Tibial nerve (tissue), 4 donors: ENCODE measurements around the gene AGO3. TPM values are rescaled to one million over a fixed set of nuclear protein-coding genes. Genes with fewer than 3 reads are reported as not detected.

ENCODE experiments used
- DNase-seq, 2 donors: peaks; one replicate each; pipeline ENCODE4 v3.0.0-alpha.2; 2019; ENCODE audit warnings: low spot score in 2 of 2
- H3K27ac ChIP-seq, 4 donors: fragments of 200-600 bp; sonication (generic) in 3 of 4; one replicate each; pipeline ENCODE4 v1.5.1; 2017 to 2019; ENCODE audit warnings: mild to moderate bottlenecking in 1 of 4
- H3K27me3 ChIP-seq, 2 donors: fragments of 200-600 bp; sonication (generic) in 1 of 2; one replicate each; pipeline versions ENCODE4 v1.5.1 to v1.6.0; 2017 to 2019
- H3K36me3 ChIP-seq, 3 donors: fragments of 200-600 bp; sonication (generic); one replicate each; pipeline ENCODE4 v1.5.1; 2018 to 2019
- H3K4me1 ChIP-seq, 4 donors: fragments of 200-600 bp; sonication (generic) in 3 of 4; one replicate each; pipeline ENCODE4 v1.5.1; 2017 to 2019
- H3K4me3 ChIP-seq, 4 donors: fragments of 200-600 bp; sonication (generic) in 3 of 4; one replicate each; pipeline ENCODE4 v1.5.1; 2017 to 2019; ENCODE audit warnings: mild to moderate bottlenecking in 1 of 4, moderate library complexity in 1 of 4
- H3K9me3 ChIP-seq, 4 donors: fragments of 200-600 bp; sonication (generic) in 3 of 4; one replicate each; pipeline ENCODE4 v1.5.1; 2017 to 2019
- CTCF ChIP-seq, 5 experiments: fragments of 200-600 bp in 3 of 5; fragments of 450-650 bp in 2 of 5; sonication (generic) in 3 of 5; IDR thresholded peaks; one replicate each; pipeline ENCODE4 v1.5.1; 2016 to 2019; ENCODE audit warnings: antibody characterized with exemption in 5 of 5, mild to moderate bottlenecking in 3 of 5, moderate library complexity in 2 of 5
- EP300 ChIP-seq, 2 donors: sonication (generic); formaldehyde crosslinking; IDR thresholded peaks; one replicate each; pipeline ENCODE4 v1.6.1; 2017; ENCODE audit warnings: antibody characterized with exemption in 2 of 2, mild to moderate bottlenecking in 1 of 2
- POLR2A ChIP-seq, 2 donors: fragments of 450-650 bp; IDR thresholded peaks; one replicate each; pipeline ENCODE4 v1.6.1; 2017; ENCODE audit warnings: antibody characterized with exemption in 2 of 2, mild to moderate bottlenecking in 2 of 2, moderate library complexity in 2 of 2
- WGBS, 2 donors: methylation state at CpG; one replicate each; pipeline ENCODE4 v1.1.5; 2018; 5-methylcytosine and 5-hydroxymethylcytosine counted together
- total RNA-seq, 4 donors: library from RNA; depleted of rRNA; stranded (reverse); fragments of >200 nt; gene quantifications; one replicate each; pipeline ENCODE4 v1.1.0, GENCODE V29; 2016

The AGO3 gene
- total RNA-seq, 4 donors from 2014 or later = 16.2 to 31.8 (median 27.7) TPM

- Histone ChIP-seq H3K4me1 (peaks cover 0 to 65% (median 4%) of the 10 kb centered on the region in 4 donors), H3K27me3 (no peaks in the 10 kb centered on the region), H3K36me3 (peaks cover 5 to 54% (median 26%) of the 10 kb centered on the region in 3 donors), H3K27ac (peak overlapping the region in 2 of 4 donors; percentile 28 to 66), H3K4me3 (no peak overlapping the region), H3K9me3 (no peaks in the 10 kb centered on the region)
- DNase-seq = no peak
- TF ChIP-seq CTCF (IDR thresholded peaks at IDR 0.05) = peak in 1 of 5 experiments; percentile 12
- no peak for TF ChIP-seq POLR2A (IDR thresholded peaks at IDR 0.05)
- no peak for TF ChIP-seq EP300 (IDR thresholded peaks at IDR 0.05)
- WGBS, 2 donors = 52 to 66% methylated on average over 16 of the region's 16 CpGs
Observed at GRCh38 chr1:36096500-36097432, 165.9 kb downstream of the AGO3 start.

GRCh38 chr1:36097693-36098585 is 167.0 kb downstream of the AGO3 start:
- Histone ChIP-seq H3K36me3 (peaks cover 3 to 42% (median 16%) of the 10 kb centered on the region in 3 donors), H3K4me3 (no peak overlapping the region), H3K27ac (peak overlapping the region in 1 of 4 donors; percentile 66), H3K27me3 (no peaks in the 10 kb centered on the region), H3K4me1 (peaks cover 0 to 63% (median 4%) of the 10 kb centered on the region in 4 donors), H3K9me3 (no peaks in the 10 kb centered on the region)
- TF ChIP-seq EP300 (IDR thresholded peaks at IDR 0.05) = no peak
- TF ChIP-seq POLR2A (IDR thresholded peaks at IDR 0.05) = no peak
- TF ChIP-seq CTCF (IDR thresholded peaks at IDR 0.05) = no peak
- 85 to 88% methylated on average over 25 to 27 of the region's 33 CpGs for WGBS, 2 donors
- no peak for DNase-seq

GRCh38 chr1:36098650-36099365 is 167.9 kb downstream of the AGO3 start:
- Histone ChIP-seq H3K27me3 (no peaks in the 10 kb centered on the region), H3K4me3 (no peak overlapping the region), H3K27ac (peak overlapping the region in 1 of 4 donors; percentile 66), H3K4me1 (peaks cover 0 to 55% (median 4%) of the 10 kb centered on the region in 4 donors), H3K9me3 (no peaks in the 10 kb centered on the region), H3K36me3 (peaks cover 0 to 34% (median 8%) of the 10 kb centered on the region in 3 donors)
- 81 to 83% methylated on average over 3 to 7 of the region's 13 CpGs for WGBS, 2 donors
- no peak for DNase-seq
- TF ChIP-seq POLR2A (IDR thresholded peaks at IDR 0.05) (no peak), CTCF (IDR thresholded peaks at IDR 0.05) (no peak), EP300 (IDR thresholded peaks at IDR 0.05) (no peak)

GRCh38 chr1:36099681-36100341 is 168.9 kb downstream of the AGO3 start:
- Histone ChIP-seq H3K4me1 (peaks cover 0 to 45% (median 4%) of the 10 kb centered on the region in 4 donors), H3K27me3 (no peaks in the 10 kb centered on the region), H3K27ac (peak overlapping the region in 3 of 4 donors; percentile 8 to 66 (median 38)), H3K9me3 (no peaks in the 10 kb centered on the region), H3K36me3 (peaks cover 0 to 23% (median 0%) of the 10 kb centered on the region in 3 donors), H3K4me3 (no peak overlapping the region)
- peak; percentile 69 to 84 for DNase-seq
- WGBS, 2 donors = 25 to 28% methylated on average over 15 to 16 of the region's 18 CpGs
- TF ChIP-seq EP300 (IDR thresholded peaks at IDR 0.05) (no peak), CTCF (IDR thresholded peaks at IDR 0.05) (peak; percentile 60 to 97 (median 75))
